ENCODE data around the gene ZNF90. TPM values are rescaled to one million over a fixed set of nuclear protein-coding genes. Genes with fewer than 3 reads are reported as not detected.

ZNF90 gene
- total and polyA plus RNA-seq, 10 of the 15 experiments (the other 5 are each of a cell fraction or from before 2014, with no cell fraction given): 0.06 to 1.3 (median 0.18) TPM; not detected in 1

DNA sequence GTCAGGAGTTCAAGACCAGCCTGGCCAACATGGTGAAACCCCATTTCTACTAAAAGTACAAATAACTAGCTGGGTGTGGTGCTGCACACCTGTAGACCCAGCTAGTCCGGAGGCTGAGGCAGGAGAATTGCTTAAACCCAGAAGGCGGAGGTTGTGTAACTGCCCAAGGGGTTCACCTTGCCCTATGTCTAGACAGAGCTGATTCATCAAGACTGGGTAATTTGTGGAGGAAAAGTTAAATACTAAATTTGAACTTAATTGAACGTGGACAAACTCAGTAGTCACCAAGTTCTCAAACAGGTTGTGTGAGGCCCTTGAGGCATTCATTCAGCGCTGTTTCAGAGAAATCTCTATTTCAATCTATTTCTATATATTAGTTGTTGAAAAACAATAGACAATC lies 75.5 kb downstream of the ZNF90 start:
- no peak for ATAC-seq
- RAD21 ChIA-PET (ENCODE audit: unreplicated experiment): no interaction called here
- in situ Hi-C loops (cut with MboI) (no loop called here), intact Hi-C loops (cut with micrococcal nuclease; ENCODE audit: unreplicated experiment) (no loop called here)
- TF ChIP-seq TCF12 (IDR thresholded peaks at IDR 0.05; ENCODE audit: low read depth, low read length): no peak
- TF ChIP-seq, protein P1, sequence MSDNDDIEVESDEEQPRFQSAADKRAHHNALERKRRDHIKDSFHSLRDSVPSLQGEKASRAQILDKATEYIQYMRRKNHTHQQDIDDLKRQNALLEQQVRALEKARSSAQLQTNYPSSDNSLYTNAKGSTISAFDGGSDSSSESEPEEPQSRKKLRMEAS (IDR thresholded peaks at IDR 0.05; ENCODE audit: low read depth, low read length): no peak
- TF ChIP-seq SREBF2 (IDR thresholded peaks at IDR 0.05; ENCODE audit: low read length): no peak
- TF ChIP-seq ZNF622 (IDR thresholded peaks at IDR 0.05): no peak
- TF ChIP-seq PAX5 (IDR thresholded peaks at IDR 0.05; ENCODE audit: borderline replicate concordance, low read depth, low read length): no peak
- TF ChIP-seq, protein P2, sequence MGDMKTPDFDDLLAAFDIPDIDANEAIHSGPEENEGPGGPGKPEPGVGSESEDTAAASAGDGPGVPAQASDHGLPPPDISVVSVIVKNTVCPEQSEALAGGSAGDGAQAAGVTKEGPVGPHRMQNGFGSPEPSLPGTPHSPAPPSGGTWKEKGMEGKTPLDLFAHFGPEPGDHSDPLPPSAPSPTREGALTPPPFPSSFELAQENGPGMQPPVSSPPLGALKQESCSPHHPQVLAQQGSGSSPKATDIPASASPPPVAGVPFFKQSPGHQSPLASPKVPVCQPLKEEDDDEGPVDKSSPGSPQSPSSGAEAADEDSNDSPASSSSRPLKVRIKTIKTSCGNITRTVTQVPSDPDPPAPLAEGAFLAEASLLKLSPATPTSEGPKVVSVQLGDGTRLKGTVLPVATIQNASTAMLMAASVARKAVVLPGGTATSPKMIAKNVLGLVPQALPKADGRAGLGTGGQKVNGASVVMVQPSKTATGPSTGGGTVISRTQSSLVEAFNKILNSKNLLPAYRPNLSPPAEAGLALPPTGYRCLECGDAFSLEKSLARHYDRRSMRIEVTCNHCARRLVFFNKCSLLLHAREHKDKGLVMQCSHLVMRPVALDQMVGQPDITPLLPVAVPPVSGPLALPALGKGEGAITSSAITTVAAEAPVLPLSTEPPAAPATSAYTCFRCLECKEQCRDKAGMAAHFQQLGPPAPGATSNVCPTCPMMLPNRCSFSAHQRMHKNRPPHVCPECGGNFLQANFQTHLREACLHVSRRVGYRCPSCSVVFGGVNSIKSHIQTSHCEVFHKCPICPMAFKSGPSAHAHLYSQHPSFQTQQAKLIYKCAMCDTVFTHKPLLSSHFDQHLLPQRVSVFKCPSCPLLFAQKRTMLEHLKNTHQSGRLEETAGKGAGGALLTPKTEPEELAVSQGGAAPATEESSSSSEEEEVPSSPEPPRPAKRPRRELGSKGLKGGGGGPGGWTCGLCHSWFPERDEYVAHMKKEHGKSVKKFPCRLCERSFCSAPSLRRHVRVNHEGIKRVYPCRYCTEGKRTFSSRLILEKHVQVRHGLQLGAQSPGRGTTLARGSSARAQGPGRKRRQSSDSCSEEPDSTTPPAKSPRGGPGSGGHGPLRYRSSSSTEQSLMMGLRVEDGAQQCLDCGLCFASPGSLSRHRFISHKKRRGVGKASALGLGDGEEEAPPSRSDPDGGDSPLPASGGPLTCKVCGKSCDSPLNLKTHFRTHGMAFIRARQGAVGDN (IDR thresholded peaks at IDR 0.05): no peak
- TF ChIP-seq, protein P3, sequence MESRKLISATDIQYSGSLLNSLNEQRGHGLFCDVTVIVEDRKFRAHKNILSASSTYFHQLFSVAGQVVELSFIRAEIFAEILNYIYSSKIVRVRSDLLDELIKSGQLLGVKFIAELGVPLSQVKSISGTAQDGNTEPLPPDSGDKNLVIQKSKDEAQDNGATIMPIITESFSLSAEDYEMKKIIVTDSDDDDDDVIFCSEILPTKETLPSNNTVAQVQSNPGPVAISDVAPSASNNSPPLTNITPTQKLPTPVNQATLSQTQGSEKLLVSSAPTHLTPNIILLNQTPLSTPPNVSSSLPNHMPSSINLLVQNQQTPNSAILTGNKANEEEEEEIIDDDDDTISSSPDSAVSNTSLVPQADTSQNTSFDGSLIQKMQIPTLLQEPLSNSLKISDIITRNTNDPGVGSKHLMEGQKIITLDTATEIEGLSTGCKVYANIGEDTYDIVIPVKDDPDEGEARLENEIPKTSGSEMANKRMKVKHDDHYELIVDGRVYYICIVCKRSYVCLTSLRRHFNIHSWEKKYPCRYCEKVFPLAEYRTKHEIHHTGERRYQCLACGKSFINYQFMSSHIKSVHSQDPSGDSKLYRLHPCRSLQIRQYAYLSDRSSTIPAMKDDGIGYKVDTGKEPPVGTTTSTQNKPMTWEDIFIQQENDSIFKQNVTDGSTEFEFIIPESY (IDR thresholded peaks at IDR 0.05): no peak
- TF ChIP-seq SPI1 (IDR thresholded peaks at IDR 0.05; ENCODE audit: borderline replicate concordance, insufficient read depth, low read depth, low read length): no peak
- no peaks in the 10 kb centered on the region for H3K27me3 ChIP-seq (replicated peaks in 1 of 2; ENCODE audit: control insufficient read depth in 2 of 2, insufficient read depth in 2 of 2, low read length in 1 of 2)
- H2AFZ ChIP-seq (ENCODE audit: control insufficient read depth, low read depth, low read length): no peak overlapping the region
- no peak overlapping the region for H3K4me3 ChIP-seq
- SMC1A ChIA-PET (ENCODE audit: uncharacterized antibody, unreplicated experiment): no interaction called here
- no peak overlapping the region for H3K9ac ChIP-seq (ENCODE audit: control insufficient read depth, insufficient read depth, low read length)
- 50% methylated on average over 4 of the region's 4 CpGs for WGBS (ENCODE audit: insufficient coverage, insufficient replicate concordance, low lambda C conversion rate, missing lambda C conversion rate)
- no peaks in the 10 kb centered on the region for H4K20me1 ChIP-seq (ENCODE audit: control insufficient read depth, insufficient read depth)
- H3K36me3 ChIP-seq (ENCODE audit: control insufficient read depth in 2 of 2, insufficient read depth in 2 of 2, low read length in 1 of 2): no peaks in the 10 kb centered on the region
- FAIRE-seq: no peak
- POLR2A ChIA-PET: no interaction called here
- H3K27ac ChIP-seq (ENCODE audit: control insufficient read depth, insufficient read depth): no peak overlapping the region
- H3K9me3 ChIP-seq (replicated peaks; ENCODE audit: control insufficient read depth, insufficient read depth, low read length): no peaks in the 10 kb centered on the region; the same call in 2 of the 3 replicates
- no TSS peak for BruUV-seq (replicated peaks)
- H3K4me1 ChIP-seq (ENCODE audit: control insufficient read depth, insufficient read depth, low read length): no peaks in the 10 kb centered on the region
- H3K4me2 ChIP-seq (ENCODE audit: control insufficient read depth, insufficient read depth): no peak overlapping the region
- H3K79me2 ChIP-seq (ENCODE audit: control insufficient read depth, insufficient read depth, low read length): no peaks in the 10 kb centered on the region
- DNase-seq (ENCODE audit: low read depth, low spot score): no peak
- CTCF ChIA-PET: no interaction called here

Measured in GM12878 (cell line).